Small intestine (tissue), 7 donors: ENCODE measurements around the gene QKI. TPM values are rescaled to one million over a fixed set of nuclear protein-coding genes. Genes with fewer than 3 reads are reported as not detected.

Source experiments
- DNase-seq, 2 donors: peaks; one replicate each; pipeline versions ENCODE4 v3.0.0 to v3.0.0-alpha.2; 2013
- FAIRE-seq: peaks from 2 replicates; lab custom pipeline; 2012; peaks lifted over from hg19 to GRCh38; lab: Jason Lieb, UNC
- H3K27ac ChIP-seq, 3 donors: one replicate each; pipeline ENCODE4 v1.5.1; 2013; ENCODE audit warnings: low read length in 2 of 3, mild to moderate bottlenecking in 2 of 3, control low read depth in 1 of 3, inconsistent platforms in 1 of 3, low read depth in 1 of 3, moderate library complexity in 1 of 3
- H3K27me3 ChIP-seq, 3 donors: one replicate each; pipeline ENCODE4 v1.6.1; 2013; ENCODE audit warnings: low read length in 3 of 3, inconsistent platforms in 1 of 3; ENCODE audit not compliant: control insufficient read depth in 3 of 3, insufficient read depth in 3 of 3
- H3K36me3 ChIP-seq, 3 donors: one replicate each; pipeline ENCODE4 v1.6.1; 2013; ENCODE audit warnings: low read length in 3 of 3, inconsistent platforms in 1 of 3, low read depth in 1 of 3, mild to moderate bottlenecking in 1 of 3, moderate library complexity in 1 of 3; ENCODE audit not compliant: control insufficient read depth in 3 of 3, insufficient read depth in 2 of 3
- H3K4me1 ChIP-seq, 3 donors: one replicate each; pipeline ENCODE4 v1.6.1; 2013; ENCODE audit warnings: low read length in 2 of 3, inconsistent platforms in 1 of 3, low read depth in 1 of 3, mild to moderate bottlenecking in 1 of 3, moderate library complexity in 1 of 3; ENCODE audit not compliant: control insufficient read depth in 3 of 3, insufficient read depth in 2 of 3
- H3K4me3 ChIP-seq, 3 donors: one replicate each; pipeline ENCODE4 v1.5.1; 2013; ENCODE audit warnings: low read length in 3 of 3, control low read depth in 1 of 3, inconsistent platforms in 1 of 3, low read depth in 1 of 3, mild to moderate bottlenecking in 1 of 3, moderate library complexity in 1 of 3
- H3K9me3 ChIP-seq, 2 donors: one replicate each; pipeline ENCODE4 v1.6.1; 2013; ENCODE audit warnings: low read depth in 1 of 2, low read length in 1 of 2; ENCODE audit not compliant: control insufficient read depth in 2 of 2, insufficient read depth in 1 of 2
- WGBS, 3 donors: extraction: QIAGEN DNeasy Blood & Tissue Kit; methylation state at CpG; one replicate each; pipeline ENCODE4 v1.1.7; 2013; 5-methylcytosine and 5-hydroxymethylcytosine counted together
- polyA plus RNA-seq, 4 donors: library from polyadenylated mRNA; stranded (reverse) in 3 of 4; unstranded in 1 of 4; fragments of 200-250 nt in 3 of 4; fragments of 120-200 nt in 1 of 4; gene quantifications; one replicate each; pipeline versions ENCODE4 v1.2.1 to v1.2.3, GENCODE V29; 2013
- donor health status: healthy with polysubstance abuse.
- donor health status: control.
- donor health status: control.
- donor health status: Bipolar disorder and iron deficiency.
- donor health status: healthy.

Gene QKI
- polyA plus RNA-seq, 4 donors: 2.5 to 18.9 (median 13.7) TPM

DNA sequence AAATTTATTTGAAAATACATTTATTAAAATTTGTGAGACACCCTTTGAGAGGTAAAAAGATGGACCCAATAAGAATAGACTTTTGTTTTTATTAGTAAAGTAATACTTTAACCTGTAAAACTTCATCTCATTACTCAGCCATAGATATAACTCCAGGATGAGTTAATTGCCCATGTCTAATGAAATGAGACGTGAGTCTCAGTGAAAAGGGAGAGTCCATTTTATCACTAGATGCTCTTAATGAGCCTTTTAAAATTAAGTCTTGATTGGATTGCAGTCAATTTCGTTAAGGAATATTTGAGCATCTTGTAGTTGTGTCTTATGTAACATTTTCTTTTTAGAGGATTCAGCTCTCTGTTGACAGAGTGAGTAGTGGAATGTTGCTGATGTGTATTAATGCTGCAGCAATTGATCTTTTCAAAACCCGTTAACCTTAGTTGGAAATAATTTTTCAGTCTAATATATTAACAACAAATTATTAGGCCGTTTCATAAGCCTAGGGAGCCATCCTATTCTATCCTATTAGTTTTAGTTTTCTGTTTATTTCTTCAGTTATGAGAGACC, 77.3 kb downstream of the QKI start:
- no peak overlapping the region for H3K27ac ChIP-seq
- FAIRE-seq (no peak), DNase-seq (no peak)
- H3K4me3 ChIP-seq: no peak overlapping the region
- peaks cover 0 to 3% (median 0%) of the 10 kb centered on the region in 3 donors for H3K4me1 ChIP-seq
- no peaks in the 10 kb centered on the region for H3K36me3 ChIP-seq
- no peaks in the 10 kb centered on the region for H3K9me3 ChIP-seq
- 67 to 85% (median 80%) methylated on average over 4 of the region's 4 CpGs for WGBS, 3 donors
- no peaks in the 10 kb centered on the region for H3K27me3 ChIP-seq

DNA sequence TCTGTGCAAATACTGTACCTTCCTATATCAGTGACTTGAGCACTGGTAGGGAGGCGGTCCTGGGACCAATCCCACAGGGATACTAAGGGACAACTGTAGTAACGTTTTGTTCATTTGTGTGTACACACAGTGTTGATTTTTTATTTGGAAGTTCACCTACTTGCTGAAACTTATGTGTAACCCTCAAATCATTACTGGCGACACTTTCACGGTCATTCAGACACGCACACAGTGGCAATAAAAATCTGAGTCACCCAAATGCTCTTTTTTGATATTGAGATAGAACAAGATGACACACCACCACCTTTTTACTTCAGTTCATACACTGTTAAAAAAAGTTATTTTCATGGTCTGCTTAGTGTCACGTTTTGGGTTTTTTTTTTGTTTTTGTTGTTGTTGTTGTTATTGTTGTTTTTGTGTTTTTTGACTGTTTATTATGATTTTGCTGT, 79.8 kb downstream of the QKI start:
- no peak for FAIRE-seq
- H3K4me1 ChIP-seq: peaks cover 0 to 3% (median 0%) of the 10 kb centered on the region in 3 donors
- no peaks in the 10 kb centered on the region for H3K27me3 ChIP-seq
- H3K36me3 ChIP-seq: no peaks in the 10 kb centered on the region
- 76 to 87% (median 85%) methylated on average over 6 of the region's 6 CpGs for WGBS, 3 donors
- no peak overlapping the region for H3K27ac ChIP-seq
- H3K4me3 ChIP-seq: no peak overlapping the region
- H3K9me3 ChIP-seq: no peaks in the 10 kb centered on the region
- no peak for DNase-seq

DNA sequence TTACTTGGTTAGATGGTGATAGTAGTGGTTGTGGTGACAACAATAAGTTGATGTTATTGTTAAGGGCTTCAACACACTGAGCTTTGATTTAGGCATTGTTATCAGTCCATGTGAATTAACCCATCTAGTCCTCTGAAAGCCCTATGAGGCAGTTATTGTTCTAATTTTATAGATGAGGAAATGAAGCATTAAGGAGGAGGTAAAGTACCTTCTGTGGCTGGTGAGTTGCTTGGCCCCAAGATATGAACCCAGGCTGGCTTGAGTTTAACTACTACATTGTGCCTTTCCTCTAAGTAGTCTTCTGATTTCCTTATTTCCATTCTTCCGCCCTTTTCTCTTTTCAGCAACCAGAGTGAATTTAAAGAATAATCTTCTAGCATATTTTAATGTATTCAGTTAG, 81.7 kb downstream of the QKI start:
- FAIRE-seq (no peak), DNase-seq (no peak)
- Histone ChIP-seq H3K27me3 (no peaks in the 10 kb centered on the region), H3K4me1 (no peaks in the 10 kb centered on the region), H3K27ac (no peak overlapping the region), H3K4me3 (no peak overlapping the region), H3K9me3 (no peaks in the 10 kb centered on the region), H3K36me3 (no peaks in the 10 kb centered on the region)
- WGBS, 3 donors: 89 to 96% (median 90%) methylated on average over 1 of the region's 1 CpG

DNA sequence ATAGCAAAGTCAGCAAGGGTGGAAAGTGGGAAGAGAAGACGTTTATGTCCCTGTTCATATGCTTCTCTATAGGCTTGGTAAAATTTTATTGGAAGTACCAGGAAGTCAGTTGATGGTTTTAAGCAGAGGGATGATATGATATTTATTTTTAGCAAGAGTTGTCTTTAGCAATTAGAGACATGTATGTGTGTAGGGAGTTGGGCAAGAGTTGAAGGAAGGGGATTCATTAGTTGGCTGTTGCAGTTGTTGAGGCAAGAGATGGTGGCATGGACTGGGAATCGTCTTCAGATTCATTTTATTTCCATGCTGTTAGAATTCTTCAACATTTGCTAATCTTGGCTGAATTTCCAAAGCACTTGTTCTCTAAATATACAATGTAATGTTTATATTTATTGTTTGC, 85.6 kb downstream of the QKI start:
- DNase-seq (no peak), FAIRE-seq (no peak)
- no peaks in the 10 kb centered on the region for H3K36me3 ChIP-seq
- no peak overlapping the region for H3K27ac ChIP-seq
- no peak overlapping the region for H3K4me3 ChIP-seq
- no peaks in the 10 kb centered on the region for H3K27me3 ChIP-seq
- no peaks in the 10 kb centered on the region for H3K4me1 ChIP-seq
- 52 to 82% (median 63%) methylated on average over 2 of the region's 2 CpGs for WGBS, 3 donors
- H3K9me3 ChIP-seq: peaks cover 0 to 6% of the 10 kb centered on the region in 2 donors

DNA sequence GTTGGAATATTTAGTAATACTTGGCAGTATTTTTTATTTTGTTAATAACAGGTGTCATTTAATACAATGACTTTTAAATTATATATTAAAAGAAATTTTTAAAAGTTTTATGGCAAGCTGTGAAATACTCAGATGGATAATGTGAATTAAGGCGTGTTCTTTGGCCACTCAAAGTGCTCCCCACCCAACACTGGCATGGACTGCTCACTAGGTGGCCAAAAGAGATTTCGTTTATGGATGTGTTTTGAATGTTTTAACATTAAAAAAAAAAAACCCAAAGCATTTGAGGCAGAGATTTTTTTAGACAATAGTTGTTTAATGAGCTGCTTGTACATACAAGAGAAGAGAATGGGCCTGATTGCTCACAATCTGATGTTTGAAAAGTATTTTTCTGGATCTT, 86.5 kb downstream of the QKI start:
- H3K4me3 ChIP-seq: no peak overlapping the region
- H3K27me3 ChIP-seq: no peaks in the 10 kb centered on the region
- FAIRE-seq: no peak
- H3K4me1 ChIP-seq: no peaks in the 10 kb centered on the region
- H3K27ac ChIP-seq: no peak overlapping the region
- H3K9me3 ChIP-seq: peaks cover 0 to 13% of the 10 kb centered on the region in 2 donors
- no peaks in the 10 kb centered on the region for H3K36me3 ChIP-seq
- 72 to 75% (median 72%) methylated on average over 2 of the region's 2 CpGs for WGBS, 3 donors
- DNase-seq: no peak

DNA sequence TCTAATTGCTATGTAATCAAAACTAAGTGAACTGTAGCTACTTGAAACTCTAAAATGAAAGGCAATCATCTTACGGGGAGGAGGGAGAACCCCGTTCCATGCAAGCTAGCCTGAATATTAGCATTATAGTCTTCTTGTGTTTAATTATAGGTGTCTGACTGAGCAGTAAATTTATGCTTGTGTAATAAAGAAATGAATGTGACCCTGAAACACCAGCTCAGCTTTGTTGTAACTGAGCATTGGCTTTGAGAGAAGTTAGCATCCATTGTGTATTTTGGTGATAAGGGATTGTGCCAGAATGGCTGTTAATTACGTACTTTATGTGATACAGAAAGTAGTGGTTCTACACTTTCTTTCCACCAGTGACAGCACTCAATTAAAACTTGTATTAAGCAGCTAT, 86.9 kb downstream of the QKI start:
- no peak for FAIRE-seq
- no peaks in the 10 kb centered on the region for H3K36me3 ChIP-seq
- 79 to 87% (median 83%) methylated on average over 3 of the region's 3 CpGs for WGBS, 3 donors

DNA sequence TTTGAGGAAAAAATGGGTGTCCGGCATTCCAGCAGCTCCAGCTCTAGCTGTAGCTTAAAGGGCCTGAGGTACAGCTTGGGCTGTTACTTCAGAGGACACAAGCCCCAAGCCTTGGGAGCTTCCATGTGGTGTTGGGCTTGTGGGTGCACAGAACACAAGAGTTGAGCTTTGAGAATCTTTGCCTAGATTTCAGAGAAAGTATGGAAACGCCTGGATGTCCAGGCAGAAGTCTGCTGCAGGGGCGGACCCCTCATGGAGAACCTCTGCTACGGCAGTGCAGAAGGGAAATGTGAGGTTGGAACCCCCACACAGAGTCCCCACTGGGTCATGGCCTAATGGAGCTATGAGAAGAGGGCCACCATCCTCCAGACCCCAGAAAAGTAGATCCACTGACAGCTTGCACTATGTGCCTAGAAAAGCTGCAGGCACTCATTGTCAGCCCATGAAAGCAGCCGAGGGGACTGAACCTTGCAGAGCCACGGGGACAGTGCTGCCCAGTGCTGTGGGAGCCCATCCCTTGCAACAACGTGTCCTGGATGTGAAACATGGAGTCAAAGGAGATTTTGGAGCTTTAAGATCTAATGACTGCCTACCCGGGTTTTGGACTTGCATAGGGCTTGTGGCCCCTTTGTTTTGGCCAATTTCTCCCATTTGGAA, 90.6 kb downstream of the QKI start:
- no peak for DNase-seq
- Histone ChIP-seq H3K27me3 (no peaks in the 10 kb centered on the region), H3K4me3 (no peak overlapping the region), H3K27ac (no peak overlapping the region), H3K36me3 (no peaks in the 10 kb centered on the region), H3K9me3 (peaks cover 1 to 24% of the 10 kb centered on the region in 2 donors), H3K4me1 (no peaks in the 10 kb centered on the region)
- 71 to 92% (median 79%) methylated on average over 8 of the region's 8 CpGs for WGBS, 3 donors
- FAIRE-seq: no peak

More for the DNA sequence above, 86.9 kb downstream of the QKI start:
- no peak for DNase-seq
- no peaks in the 10 kb centered on the region for H3K27me3 ChIP-seq
- H3K4me3 ChIP-seq: no peak overlapping the region
- H3K9me3 ChIP-seq: peaks cover 0 to 13% of the 10 kb centered on the region in 2 donors
- no peaks in the 10 kb centered on the region for H3K4me1 ChIP-seq
- no peak overlapping the region for H3K27ac ChIP-seq

DNA sequence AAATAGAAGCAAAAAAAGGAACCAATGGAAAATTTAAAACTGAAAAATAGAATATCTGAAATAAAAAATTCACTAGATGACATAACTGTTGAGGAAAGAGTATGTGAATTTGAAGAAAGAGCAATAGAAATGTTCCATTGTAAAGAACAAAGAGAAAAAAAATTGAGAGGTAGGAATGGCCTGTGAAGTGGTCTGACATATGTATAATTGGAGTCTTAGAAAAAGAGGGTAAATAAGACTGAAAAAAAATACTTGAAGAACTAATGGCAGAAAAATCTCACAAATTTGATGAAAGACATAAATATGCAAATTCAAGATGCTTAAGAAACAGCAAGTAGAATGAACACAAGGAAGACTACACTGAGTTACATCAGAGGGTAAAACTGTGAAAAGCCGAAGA, 93.4 kb downstream of the QKI start:
- Histone ChIP-seq H3K9me3 (peaks cover 1 to 24% of the 10 kb centered on the region in 2 donors), H3K4me1 (no peaks in the 10 kb centered on the region), H3K27me3 (no peaks in the 10 kb centered on the region), H3K36me3 (no peaks in the 10 kb centered on the region), H3K4me3 (no peak overlapping the region), H3K27ac (no peak overlapping the region)
- FAIRE-seq (no peak), DNase-seq (no peak)
- WGBS, 3 donors: 95 to 100% (median 96%) methylated on average over 1 of the region's 1 CpG
